Stimulated activated CD8-positive, alpha-beta memory T cell treated with anti-CD3 and anti-CD28 coated beads, Interleukin-2, amount 100 ng/mL, for 1 hour (primary cell): Measurements from ENCODE around the gene SAMD7.

ENCODE experiments used
- DNase-seq, 2 donors: peaks; one replicate each; pipeline ENCODE4 v3.0.0-alpha.2; 2020; ENCODE audit warnings: low read depth in 2 of 2

SAMD7 gene, protein sequence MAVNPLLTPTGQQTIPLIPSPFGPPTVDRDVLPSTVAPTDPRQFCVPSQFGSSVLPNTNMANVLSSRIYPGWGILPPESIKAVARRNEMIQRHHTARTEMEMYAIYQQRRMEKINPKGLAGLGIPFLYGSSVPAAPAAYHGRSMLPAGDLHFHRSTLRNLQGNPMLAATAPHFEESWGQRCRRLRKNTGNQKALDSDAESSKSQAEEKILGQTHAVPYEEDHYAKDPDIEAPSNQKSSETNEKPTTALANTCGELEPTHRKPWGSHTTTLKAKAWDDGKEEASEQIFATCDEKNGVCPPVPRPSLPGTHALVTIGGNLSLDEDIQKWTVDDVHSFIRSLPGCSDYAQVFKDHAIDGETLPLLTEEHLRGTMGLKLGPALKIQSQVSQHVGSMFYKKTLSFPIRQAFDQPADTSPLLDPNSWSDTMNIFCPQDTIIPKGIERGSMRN

DNA sequence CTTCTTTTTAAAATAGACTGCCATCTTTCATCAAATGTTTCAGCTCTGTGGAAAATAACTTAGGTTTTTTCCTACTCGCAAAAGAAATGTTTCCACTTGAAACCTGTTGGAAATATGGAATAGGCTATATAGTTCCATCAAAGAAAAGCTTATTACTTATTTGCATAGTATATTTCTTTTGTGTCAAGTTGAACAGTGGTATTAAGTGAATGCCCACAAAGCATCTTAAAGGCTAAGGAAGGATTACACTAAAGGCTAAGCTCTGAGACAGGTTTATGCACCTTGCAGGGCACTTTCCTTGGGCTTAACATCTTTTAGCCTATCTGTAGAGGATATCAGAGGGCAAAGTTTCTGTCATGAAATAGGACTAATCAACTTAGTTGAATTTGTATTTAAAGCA, at the start of gene SAMD7:
TSS of gene SAMD7 (plus strand) at position 301 of the 400 bp plus-strand sequence. CDS start 7,927 bp downstream, outside the sequence.
- DNase-seq: no peak

DNA sequence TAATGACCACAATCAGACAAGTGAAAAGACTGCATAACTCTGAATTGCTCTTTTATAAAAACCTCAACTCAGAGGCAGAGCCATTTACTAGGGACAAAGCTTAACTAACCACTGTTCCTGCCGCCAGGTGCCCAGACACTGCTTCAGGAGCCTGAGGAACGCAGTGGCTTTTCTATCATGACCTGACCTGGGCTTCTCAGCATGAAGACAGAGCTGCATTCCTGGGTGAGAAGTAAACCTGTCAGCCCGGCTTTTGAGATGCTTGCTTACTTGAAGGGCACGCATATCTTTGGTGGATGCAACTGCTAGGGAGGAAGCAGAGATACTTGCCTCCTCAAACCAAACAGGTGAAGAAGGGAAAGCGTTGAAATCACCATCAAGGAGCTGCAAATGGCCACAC, 49.5 kb upstream of the SAMD7 start:
- DNase-seq: no peak

DNA sequence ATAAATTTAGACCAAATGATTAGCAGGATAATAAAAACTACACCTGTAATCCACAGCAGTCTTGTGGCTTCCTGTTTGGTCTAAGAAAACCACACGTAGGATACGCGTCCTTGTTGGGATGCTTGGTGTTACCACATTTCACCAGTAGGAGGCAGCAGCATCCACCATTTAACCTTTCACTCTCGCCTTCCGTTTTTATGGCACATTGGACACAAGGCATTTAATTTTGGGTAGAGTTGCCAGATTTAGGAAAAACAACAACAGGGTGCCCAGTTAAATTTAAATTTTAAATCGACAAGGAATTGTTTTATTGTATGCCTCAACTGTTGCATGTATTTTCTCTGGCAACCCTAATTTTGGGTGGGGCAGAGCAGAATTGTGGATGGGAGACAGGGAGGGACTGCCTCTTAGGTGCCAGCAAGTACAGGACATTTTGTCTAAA, 47.9 kb upstream of the SAMD7 start:
- peak; percentile 11 to 12 for DNase-seq

DNA sequence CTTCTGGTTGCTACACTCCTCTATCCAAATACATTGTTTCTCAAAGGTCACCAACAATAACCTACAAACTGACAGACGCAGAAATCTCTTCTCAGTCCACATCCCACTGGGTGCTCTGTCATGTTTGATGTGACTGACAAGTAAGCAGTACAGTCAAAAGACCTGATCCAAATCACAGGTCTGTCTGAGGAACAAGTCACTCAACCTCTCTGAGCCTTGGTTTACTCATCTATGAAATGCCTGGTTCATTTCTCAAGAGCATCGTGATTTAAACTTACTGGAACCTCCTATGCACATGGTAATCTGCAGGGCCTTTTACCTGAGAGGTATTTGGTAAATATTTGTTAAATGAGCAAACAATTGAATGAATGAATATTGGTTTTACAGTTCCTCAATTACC, 47.1 kb upstream of the SAMD7 start:
- DNase-seq: no peak

DNA sequence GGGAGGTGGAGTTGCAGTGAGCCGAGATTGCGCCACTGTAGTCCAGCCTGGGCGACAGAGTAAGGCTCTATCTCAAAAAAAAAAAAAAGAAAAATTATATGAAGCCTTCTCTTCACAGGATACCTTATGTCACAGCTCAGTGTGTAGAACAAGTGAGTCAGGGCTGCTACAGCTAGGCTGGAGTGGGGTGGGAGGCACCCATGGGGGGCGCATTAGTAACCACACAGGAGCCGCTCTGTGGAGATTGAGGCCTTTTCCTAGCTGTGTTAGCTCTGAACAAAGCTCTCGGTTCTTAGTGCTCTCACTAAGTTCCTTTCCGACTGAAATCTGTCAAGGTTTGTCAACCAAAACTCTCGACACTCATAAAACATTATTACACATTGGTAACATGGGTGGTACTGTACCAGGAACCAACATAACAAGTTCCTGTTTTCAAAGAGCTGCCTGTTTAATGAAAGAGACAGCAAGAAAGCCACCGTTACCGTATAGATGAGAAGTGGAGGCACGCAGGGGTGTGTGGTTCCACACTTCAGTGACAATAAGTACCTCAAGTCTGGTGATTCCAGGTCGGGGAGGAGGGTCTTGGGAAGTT, 46.1 kb upstream of the SAMD7 start:
- DNase-seq: no peak

DNA sequence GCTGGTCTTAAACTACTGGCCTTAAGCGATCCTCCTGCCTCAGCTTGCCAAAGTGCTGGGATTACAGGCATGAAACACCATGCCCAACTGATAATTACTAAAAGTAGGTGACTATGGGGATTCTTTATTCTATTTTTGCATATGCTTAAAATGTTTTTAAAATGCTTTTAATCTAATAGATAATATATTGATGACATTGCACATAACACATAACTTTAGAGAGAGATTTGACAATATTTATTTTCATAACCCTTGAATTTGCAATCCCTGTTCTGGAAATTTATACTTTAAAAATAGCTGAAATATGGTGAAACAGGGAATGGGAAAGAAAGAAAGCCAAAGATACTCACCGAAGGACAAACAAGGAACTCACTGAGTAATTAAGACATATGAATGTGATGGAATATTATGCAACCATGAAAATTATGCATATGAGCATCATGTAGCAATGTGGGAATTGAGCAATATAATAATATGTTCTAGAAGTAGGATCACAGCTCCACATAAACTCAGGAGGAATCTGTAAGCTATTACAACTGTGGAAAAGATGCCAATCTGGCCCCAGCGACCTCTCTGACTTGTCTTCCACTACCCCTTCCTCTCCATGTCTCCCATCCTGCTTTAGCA, 43.7 kb upstream of the SAMD7 start:
- no peak for DNase-seq

DNA sequence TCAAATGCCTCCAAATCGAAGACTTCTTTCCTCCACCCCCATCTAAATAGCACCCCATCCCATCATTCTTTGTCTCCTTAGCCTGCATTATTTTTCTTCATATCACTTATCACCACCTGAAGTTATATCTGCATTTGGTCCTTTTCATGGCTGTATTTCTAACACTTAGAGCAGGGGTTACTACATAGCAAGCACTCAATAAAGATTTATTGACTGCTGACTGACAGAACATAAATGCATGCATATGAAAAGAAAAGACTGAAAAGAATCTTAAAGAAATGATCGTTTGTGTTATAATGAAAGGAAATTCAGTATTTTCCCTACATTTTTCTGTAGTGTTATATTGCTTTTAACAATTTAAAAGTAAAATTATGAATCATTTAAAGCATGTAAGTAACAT, 43.0 kb upstream of the SAMD7 start:
- no peak for DNase-seq

DNA sequence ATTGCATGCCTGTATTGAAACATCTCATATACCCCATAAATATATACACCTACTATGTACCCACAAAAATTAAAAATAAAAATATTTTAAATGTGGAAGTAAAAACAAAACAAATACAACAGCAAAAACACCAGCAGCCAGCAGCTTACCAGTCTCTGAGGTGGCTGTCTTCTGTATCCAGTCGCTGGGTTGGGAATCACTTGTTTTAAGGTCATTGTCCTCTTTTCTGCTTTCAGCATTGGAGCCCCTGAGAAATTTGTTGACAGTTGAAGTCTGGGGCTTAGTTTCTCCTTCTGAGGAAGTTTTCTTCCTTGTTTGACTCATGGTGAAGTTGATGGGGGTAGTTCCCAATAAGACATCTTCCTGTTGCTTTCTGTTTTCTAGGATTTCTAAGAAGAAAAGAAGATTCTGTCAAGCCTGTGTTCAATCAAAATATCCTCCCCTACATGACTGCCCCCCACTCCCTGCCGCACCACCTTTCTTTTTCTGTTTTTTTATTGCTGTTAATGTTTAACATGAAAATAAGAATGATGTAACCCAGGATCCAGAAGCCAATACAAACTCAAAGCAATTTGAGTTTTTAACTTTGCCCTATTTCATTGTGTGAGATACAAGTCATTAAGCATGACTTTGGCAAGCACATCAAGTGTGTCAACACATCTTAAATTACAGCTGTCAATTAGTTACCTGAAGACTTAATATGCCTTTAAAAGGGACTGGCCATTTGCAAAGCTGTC, 41.7 kb upstream of the SAMD7 start, which contains the start of gene LRRC31:
TSS of gene LRRC31 (minus strand) at position 452 of the 737 bp plus-strand sequence. CDS start at position 324, 128 bp downstream.
- DNase-seq: no peak

DNA sequence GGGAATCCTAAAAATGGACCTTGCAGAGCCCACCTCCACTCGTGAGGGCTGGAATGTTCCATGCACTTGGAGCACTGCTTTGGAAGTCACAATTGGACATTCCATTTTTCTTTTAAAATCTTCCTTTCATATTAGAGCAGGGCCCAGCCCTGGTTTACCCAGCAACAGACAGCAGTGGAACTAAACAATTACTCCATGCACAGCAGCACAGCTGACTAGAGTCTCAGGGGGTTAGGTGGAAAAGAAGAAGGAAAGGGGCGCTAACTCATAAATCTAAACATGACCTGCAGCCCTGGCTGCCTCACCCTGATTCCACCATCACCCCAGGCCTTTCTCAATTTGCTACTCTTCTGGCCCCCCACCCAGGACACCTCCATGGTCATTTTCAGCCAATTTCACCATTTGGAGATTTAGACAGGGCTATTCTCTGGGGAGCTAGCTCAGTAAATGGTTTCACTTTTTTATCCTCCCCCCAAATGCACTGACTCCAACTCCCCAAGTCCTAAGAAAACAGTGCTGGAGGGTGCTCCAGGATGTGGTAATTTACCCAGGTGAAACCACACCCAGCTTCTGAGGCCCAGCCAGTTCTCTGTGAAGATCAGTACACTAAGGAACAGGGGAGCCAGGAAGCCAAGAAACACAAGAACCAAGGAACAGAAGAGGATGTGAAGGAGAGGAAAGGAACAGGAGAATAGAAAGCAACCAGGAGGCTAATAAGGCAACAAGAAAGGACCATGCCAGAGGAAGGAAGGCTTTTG, 40.1 kb upstream of the SAMD7 start:
- DNase-seq: no peak

DNA sequence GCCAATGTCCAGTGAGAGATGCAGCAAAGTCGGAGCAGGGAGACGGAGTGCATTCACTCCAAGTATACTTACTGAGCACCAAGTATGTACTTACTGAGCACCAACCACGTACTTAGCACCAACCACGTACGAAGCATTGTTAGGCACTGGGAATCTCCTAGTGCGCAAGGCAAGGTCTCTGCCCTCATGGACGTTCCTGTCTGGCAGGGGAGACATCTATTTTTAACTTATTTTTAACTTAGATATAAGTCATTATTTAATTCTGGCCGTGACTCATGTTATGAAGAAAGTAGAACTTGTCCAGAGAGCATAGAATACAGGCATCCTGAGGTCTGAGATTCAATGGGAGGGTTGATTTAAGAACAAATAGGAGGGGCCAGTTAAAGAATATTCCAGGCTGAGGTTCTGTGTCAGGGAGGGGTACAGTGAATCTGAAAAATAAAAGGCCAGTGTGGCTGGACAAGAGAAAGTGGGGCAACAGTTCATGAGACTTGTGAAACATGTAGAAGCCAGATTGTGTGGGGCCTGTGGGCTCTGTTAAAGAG, 32.3 kb upstream of the SAMD7 start:
- DNase-seq: no peak

DNA sequence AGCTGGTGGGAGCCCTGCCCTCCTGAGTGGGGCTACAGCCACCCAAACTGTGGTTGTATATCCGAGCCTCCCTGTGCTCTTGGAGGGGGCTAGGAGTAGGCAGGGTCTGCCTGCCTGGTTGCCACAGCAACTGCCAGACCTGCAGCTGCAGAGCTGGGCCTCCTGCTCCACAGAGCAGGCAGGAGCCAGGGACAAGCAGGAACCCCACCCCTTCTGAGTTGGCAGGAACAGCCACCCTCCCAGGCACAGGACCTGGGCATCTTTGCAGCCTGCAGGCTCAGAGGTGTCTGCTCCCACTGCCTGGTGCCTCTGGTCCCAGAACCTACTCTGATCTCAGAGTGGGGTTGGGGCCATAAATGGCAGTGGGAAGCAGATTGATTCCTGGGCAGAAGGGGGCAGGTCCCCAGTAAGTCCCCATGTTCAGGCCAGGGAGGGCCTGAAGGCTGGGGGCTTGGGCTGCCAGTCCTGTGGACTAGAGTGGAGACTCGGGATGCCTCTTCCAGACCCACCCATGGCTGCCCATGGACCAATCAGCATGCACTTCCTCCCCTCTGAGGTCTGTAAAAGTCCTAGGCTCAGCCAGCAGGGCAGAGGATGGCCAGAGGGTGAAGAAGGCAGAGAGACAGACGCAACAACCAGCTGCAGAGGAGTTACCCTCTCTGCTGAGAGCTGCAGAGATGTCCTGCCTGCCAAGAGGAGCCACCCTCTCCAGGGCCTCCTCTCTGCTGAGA, 31.4 kb upstream of the SAMD7 start:
- no peak for DNase-seq

DNA sequence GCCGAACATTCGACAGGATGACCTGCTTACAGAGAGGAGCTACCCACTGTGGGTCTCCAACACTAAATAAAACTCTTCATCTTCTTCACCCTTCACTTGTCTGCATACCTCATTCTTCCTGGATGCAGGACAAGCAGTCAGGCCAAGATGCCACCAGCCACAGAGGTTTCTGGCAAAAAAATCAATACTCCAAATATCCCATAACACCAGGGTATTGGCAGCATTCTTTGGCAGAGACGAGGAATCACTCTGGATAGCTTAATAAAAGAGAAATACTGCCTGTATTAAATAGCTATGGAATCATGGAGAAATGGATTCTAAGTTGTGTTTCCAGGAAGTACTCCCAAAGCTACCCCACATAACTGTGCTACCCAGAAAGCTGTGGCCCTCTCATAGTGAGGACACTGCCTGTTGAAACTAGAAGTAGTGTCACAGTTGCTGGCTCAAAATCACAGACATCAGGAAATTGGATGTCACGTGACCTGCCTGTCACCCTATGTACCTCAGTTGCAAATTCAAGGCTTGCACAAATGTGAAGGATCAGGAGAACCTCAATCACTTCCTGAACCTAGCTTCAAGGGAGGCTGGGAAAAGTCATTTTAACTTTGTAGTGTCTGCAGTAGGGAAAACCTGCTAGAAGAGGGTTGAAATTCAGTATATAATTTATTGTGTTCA, 30.7 kb upstream of the SAMD7 start:
- no peak for DNase-seq

DNA sequence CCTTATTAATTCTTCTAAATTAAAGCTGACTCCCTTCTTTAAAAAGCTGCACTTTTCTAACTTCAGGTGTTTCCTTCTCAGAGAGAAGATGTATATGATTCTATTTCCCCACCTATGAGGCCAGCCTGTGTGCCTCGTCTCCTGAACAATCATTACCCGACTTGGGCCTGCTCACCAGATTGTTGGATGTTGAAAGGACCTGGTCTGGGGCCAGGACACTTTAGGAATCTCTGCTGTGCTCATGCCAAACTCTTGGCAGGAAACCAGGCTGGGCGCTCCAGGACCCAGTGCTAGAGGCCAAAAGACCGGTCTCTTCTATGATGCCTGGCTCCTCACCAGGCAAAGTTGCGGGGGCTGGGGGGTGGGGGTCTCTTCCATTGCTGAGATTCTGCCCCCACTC, 24.7 kb upstream of the SAMD7 start:
- DNase-seq: no peak

DNA sequence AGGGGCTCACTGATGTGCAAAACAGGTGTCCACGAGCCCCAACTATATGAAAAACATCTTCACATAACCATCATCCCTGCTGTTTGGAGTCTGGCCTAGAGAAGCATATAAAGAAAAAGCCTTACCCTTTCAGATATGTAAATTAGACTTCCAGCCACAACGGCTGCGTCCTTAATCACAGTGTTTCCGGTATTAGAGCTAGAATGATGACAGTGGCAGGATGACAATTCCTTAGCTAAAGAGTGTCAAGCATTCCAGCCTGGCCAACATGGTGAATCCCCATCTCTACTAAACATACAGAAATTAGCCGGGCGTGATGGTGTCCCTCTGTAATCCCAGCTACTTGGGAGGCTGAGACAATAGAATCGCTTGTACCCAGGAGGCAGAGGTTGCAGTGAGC, 19.5 kb upstream of the SAMD7 start:
- DNase-seq: no peak

DNA sequence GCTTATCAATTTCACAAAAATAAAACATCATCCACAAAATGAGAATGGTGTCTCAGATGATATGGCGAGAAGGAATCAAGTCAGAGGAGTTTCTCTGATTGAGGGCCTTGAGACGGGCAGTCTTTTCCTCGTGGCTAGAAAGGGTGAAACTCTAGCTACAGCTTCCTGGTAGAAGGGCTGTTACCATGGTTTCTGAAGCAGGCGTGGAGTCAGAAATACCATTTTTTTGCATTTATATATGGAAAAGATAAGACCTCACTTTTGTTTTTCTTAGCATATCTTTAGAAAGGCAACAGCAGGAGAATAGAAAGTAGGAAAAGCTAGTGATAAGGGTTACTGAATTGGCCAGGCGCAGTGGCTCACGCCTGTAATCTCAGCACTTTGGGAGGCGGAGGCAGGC, 17.3 kb upstream of the SAMD7 start:
- no peak for DNase-seq

DNA sequence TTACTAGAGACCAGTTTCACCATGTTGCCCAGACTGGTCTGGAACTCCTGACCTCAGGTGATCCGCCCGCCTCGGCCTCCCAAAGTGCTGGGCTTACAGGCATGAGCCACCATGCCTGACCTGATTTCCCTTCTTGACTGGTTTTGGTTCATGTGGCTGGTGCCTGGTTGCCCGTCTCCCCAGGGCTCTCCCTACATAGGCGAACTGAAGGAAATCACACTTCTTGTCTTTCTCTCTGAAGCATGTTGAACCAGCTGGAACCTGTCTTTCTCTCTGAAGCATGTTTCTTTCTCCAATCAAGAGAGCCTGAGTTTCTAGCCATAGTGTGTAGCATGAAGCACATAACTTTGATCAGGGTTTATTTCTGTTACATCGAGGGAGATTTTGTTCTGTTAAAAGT, 16.3 kb upstream of the SAMD7 start:
- no peak for DNase-seq

DNA sequence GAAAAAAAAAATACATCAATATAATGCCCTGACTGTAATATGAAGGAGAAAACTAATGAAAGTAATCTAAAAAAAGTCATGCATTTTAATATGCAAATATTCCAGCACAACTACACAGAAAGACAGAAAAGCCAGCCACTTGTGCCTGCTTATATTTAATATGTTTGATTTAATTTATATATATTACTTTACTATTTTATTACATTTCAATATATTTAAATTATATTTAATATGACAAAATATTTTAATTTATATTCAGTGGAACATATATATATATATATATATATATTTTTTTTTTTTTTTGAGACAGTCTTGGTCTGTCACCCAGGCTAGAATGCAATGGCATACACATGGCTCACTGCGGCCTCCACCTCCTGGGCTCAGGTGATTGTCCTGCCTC, 14.1 kb upstream of the SAMD7 start:
- no peak for DNase-seq

DNA sequence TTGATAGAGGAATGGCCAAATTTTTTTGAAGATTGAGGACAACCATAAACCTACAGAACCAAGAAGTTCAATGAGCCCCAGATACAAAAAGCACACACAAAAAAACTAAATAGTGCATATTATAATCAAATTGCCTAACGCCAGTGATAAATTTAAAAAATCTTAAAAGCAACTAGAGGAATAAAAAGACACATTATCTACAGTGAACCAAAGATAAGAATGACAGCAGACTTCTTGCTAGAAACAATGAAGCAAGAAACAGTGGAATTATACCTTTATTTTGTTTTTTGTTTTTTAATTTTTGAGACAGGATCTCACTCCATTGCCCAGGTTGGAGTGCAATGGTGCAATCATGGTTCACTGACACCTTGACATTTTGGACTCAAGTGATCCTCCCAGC, 9.9 kb upstream of the SAMD7 start:
- DNase-seq: no peak

DNA sequence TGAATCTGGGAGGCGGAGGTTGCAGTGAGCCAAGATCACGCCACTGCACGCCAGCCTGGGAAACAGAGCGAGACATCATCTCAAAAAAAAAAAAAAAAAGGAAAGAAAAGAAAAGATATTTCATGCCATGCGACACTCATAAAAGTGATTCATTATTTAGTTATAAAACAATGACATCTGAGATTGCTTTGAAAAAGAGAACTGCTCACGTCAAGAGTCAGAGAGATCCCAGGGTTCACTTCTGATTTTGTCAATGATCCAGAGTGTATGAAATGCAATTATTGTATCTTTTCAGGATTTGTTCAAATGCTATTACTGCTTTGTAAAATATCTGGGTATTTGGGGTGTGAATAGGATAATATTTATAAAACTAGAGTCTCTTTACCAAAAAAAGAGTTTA, 6.0 kb upstream of the SAMD7 start:
- no peak for DNase-seq

DNA sequence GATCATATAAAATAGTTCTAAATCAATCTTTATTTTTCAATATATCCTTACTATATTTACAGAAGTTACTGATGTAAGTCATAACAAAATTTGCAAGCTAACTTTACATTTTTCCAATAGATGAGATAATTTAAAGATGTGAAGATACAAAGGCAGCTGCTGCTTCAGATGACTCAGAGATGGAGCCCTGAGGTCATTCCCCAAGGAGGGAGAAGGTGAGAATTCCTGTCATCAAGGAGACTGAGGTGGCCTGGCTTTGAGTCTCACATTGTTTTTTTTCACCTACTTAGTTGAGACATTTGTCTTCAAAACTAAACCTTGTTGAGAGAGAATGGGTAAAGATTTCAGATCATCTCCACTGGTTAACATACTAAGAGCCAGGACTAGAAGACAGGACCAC, 3.9 kb upstream of the SAMD7 start:
- DNase-seq: no peak
